Left colon (tissue), 2 donors: ENCODE measurements around the gene ATF6B. TPM values are rescaled to one million over a fixed set of nuclear protein-coding genes. Genes with fewer than 3 reads are reported as not detected.
A peak's percentile ranks its signal among the peaks of the same experiment; 100 is the strongest.

Experiments
- ATAC-seq: fragments of 200-7000 bp; cut with Tn5 transposase; one replicate; pipeline ENCODE4 v1.9.1; 2020; ENCODE audit warnings: mild to moderate bottlenecking, moderate library complexity
- DNase-seq, 2 donors: peaks; one replicate each; pipeline ENCODE4 v3.0.0-alpha.2; 2020
- intact Hi-C, 2 donors: fragments of 100-400 bp; cut with DNase I in 1 of 2; cut with micrococcal nuclease in 1 of 2; formaldehyde crosslinking; loops; one replicate each; pipeline versions ENCODE4 v1.11.2 to v1.14.0; 2022; cut with DNase I, micrococcal nuclease
- total RNA-seq, 2 donors: library from RNA; stranded (reverse); fragmentation: NEBNext Ultra II Directional; extraction: Animal tissue kit (Norgen Biotek cat#: 25700); gene quantifications; one replicate each; pipeline ENCODE4 v1.2.1, GENCODE V29; 2021
- donor health status: DM: no; HTN: no; CAD: no.
- donor health status: DM: yes; HTN: yes; CAD: no.

Gene ATF6B
- total RNA-seq, 2 donors from 2014 or later, result 83.7 to 111 TPM

GRCh38 chr6:32163559-32164258 lies 35.7 kb upstream of the ATF6B start:
- intact Hi-C loops, result no loop called here
- ATAC-seq (no peak), DNase-seq (no peak)

DNA sequence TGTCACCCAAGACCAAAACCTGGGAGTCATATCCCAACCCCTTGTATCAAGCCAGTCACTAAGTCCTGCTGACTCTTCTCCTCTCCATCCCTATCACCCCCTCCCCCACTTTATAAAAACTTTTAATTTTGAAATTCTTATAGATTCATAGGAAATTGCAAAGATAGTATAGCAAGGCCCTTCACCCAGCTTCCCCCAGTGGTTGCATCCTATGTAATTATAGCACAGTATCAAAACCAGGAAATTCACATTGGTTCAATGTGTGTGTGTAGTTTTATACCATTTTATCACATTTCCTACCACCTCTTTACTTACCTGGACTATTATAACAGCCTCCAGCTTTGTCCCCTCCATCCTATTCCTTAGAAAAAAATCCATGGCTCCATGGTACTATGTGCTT lies 30.0 kb upstream of the ATF6B start:
- intact Hi-C loops, result no loop called here
- DNase-seq (no peak), ATAC-seq (no peak)

GRCh38 chr6:32156891-32157290 lies 28.8 kb upstream of the ATF6B start:
- ATAC-seq (no peak), DNase-seq (no peak)
- intact Hi-C loops, result no loop called here

- ATAC-seq, result peak; percentile 86
- intact Hi-C loops, result no loop called here
- peak; percentile 80 to 86 for DNase-seq
These were observed 26.6 kb upstream of the ATF6B start for GRCh38 chr6:32154514-32155161.

DNA sequence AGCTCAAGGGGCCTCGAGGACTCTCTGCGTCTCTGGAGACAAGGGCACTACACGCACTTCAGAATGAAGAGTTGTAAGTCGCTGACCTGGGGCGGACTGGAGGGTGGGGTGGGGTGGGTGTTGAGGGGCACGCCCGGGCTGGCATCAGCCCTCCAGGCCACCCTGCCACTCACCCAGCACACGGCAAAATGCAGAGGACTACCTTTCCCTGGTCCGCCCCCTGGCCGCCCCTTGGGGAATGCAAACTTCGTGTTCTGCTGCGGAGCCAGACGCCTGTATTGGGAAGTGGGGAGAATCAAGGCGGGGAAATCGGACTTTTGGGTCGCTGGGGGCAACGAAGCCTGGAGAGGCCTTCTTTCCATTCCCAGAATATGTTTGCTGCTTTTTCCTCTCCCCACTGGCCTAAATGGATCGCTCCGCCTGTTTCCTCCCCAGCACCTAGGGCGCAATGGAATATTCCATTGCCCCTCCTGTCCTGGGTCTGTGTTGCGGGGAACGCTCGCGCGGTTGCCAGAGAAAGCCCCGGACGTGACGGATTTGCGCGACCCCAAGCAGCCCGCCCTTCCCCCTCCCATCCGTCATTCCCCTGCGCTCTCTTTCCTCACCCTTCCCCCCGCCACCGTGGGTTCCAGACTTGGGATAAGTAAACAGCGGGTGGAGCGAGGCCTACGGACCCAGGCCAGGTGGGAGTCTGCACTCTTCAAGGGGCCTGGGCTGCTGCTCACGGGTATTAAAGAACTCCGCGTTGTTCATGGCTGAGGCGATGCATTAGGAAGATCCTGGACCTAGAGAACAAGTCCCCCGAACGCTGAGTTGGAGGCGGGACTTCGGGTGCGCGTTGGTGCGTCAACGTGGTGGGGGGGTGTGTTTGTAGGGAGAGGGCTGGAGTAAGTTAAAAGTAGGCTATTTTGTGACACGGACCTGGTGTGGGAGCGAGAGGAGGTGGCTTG lies 25.8 kb upstream of the ATF6B start, which contains the start of gene PPT2:
TSS of gene PPT2 (plus strand) at position 578 of the 950 bp plus-strand sequence. CDS start 454 bp downstream, outside the sequence.
- intact Hi-C loops, result no loop called here
- ATAC-seq, result peak; percentile 74

GRCh38 chr6:32152769-32153563 lies 24.9 kb upstream of the ATF6B start:
- DNase-seq (peak; percentile 38 to 41), ATAC-seq (no peak)
- intact Hi-C loops, result no loop called here

More for the DNA sequence above, 25.8 kb upstream of the ATF6B start, which contains the start of gene PPT2:
- DNase-seq, result peak; percentile 88 to 90

GRCh38 chr6:32151863-32152768 lies 24.1 kb upstream of the ATF6B start, which contains the start of gene PRRT1:
Gene PRRT1, minus strand, starts transcription at chr6:32151939. Its CDS starts 112 bp downstream, at chr6:32151827.
- no peak for ATAC-seq
- intact Hi-C loops, result no loop called here

DNA sequence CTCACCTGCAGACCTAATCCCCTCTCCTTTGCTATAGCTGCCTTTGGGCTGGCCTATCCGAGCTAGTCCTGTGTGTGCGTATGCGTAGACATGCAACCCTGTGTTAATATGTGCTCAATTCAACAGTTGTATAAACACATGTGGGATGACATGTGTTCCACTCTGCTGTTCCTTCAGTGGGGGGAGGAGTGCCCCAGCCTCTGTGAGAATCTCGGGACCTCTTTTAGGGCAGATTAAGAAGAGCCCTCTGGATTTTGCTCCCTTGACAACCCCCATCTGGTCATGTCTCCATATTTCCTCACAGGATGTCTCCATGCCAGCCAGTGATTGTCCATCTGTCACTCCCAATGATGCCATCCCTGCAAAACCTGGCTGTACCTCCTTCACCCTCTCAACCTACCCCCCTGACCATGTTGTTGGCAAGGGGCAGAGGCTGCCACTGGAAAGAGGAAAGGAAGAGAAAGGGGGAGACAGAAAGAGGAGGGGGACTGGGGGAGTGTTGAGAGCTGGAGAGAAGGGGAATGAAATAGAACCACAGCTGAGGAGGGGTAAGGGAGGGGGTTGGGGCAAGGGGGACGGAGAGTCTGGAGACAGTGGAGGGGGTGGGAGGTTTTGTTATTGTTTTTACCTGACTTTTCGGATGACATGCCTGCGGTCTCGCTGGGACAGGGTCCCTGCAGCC lies 23.3 kb upstream of the ATF6B start:
- no peak for ATAC-seq
- no peak for DNase-seq
- intact Hi-C loops, result no loop called here

More at GRCh38 chr6:32151863-32152768, 24.1 kb upstream of the ATF6B start, which contains the start of gene PRRT1:
- DNase-seq, result no peak

DNA sequence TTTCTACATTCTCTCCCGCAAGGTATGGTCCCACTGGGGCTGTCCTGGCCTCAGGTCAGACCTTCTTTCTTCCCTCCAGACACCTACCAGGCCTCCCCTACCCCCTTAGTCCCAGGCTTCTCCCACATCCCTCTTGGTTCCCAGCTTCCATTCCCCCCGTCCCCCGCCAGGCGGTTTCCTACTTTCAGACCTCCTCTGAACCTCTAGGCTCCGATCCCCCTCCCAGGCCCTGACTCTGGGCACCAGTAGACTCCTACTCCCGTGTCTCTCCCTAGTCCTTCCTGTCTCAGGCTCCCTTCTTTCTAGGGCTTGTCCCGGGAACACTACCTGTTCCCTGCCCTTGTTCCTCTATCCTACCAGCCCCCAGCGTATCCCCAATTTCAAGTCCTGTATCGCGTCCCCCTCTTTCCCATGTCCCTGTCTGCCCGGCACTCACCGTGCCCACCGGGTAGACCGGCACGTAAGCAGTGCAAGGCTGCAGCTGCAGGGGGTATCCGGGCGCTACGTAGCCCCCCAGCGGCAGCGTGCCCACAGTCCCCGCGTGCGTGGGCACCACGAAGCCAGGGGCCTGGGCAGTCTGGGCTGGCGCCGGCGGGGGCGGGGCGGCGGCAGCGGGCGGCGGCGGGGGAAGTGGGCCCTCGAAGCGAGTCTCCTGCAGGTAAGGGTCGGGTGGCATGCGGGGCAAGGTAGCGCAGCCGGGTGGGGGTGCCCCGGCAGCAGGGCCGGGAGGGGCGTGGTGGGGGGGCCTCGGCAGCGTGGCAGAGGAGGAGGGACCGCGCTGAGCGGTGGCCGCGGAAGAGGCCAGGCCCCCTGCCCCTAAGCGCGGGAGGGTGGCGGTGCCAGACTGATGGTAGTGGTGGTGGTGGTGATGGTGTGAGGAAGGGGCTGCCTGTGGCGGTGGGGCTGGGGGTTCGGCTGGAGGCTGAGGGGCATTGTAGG lies 22.2 kb upstream of the ATF6B start:
- no peak for ATAC-seq
- intact Hi-C loops, result no loop called here
- no peak for DNase-seq

DNA sequence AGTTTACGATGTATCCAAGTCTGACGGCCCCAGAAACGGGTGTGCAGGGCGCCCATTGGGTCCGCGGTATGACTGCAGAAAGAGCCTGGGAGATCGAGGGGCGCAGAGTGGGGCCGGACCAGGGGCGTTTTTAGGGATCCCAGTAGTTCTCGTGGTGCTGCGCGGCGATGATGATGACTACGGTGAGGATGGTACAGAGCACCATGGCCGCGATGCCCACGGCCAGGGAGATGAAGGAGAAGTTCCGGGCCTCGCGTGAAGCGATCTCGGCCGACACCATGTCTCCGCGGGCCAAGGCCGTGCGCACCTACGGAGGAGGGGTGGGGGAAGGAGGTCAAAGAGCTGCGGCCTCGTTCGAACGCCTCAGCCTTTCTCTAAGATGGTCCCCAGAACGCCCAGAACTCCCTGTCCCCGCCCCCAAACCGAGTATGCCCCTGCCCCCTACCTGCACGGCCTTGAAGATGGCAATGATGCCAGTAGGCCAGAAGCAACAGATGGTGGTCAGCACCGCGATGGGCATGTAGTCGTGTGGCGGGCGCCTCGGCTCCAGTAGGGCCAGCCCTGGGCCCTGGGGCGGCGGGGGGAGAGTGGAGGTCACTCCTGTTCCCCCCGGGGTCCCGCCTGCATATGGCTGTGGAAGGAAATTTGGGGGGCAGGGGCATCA lies 21.2 kb upstream of the ATF6B start:
- no peak for ATAC-seq
- intact Hi-C loops, result no loop called here
- DNase-seq, result no peak

DNA sequence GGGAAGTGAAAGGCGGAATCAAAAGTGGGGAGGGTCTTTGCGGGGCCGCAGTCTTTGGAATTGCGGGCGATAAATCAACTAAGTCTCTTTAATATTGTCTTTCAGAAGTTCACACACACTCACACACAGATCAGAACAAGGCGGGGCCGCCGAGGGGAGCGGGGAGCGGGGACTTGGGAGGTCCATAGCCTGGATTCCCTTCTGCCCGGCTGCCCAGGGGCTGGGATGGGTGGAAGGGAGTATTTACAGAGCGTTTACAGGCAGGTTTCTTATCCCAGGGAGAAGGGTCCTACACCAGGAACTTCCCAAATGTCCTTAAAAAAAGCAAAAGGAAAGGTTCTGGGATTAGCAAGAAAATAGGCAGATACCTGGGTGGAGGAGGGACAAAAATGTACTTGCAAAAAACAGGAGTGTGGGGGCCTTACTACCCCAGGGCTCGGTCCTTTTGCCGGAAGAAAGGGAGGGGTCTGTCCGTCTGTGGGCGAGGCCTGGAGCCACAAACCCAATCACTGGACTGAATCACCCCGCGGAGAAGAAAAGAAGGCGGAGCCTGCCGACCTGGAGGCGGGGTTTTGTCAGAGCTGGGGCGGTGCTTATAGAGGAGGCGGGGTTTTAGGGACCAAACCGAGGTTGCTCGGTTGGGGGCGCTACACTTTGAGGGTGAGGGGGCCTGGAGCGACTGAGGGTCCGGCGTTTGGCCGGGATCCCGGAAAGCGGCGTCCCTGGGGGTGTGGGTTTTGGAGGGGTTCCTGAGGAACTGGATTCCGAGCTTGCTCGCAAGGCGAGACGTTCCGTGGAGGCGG lies 20.4 kb upstream of the ATF6B start:
- intact Hi-C loops, result no loop called here
- ATAC-seq (peak; percentile 75), DNase-seq (peak; percentile 71 to 72)

DNA sequence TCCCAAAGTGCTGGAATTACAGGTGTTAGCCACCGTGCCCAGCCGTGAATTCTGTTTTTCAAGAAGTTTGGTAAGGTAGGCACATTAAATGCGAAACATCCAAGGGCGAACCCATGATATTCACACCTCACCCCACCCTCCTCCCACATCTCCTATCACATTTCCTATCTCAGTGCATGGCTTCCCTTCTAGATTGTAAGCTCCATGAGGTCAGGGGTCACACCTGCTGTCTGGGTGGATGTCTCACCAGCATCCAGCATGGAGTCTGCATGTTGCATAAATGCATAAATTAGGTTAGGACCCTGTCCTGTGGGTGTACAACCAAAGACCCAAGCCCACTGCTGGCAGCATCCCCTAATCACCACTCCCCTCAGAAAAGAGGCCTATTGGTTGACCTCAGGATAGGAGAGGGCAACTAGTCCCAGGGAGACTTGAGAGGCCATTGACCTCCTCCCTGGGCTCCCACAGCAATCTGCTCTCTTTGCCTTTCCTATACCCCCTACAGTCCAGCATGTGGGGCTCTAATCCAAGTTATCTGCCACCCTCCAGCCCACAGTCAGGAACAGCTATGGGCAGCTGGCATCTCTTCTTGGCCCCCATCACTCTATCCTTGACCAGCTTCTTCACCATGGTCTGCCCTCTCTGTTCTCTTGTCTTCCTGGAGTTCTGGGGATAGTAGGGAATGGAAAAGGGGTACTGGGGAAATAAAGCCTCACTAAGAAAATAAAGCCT lies 19.5 kb upstream of the ATF6B start:
- ATAC-seq (no peak), DNase-seq (no peak)
- intact Hi-C loops, result no loop called here

DNA sequence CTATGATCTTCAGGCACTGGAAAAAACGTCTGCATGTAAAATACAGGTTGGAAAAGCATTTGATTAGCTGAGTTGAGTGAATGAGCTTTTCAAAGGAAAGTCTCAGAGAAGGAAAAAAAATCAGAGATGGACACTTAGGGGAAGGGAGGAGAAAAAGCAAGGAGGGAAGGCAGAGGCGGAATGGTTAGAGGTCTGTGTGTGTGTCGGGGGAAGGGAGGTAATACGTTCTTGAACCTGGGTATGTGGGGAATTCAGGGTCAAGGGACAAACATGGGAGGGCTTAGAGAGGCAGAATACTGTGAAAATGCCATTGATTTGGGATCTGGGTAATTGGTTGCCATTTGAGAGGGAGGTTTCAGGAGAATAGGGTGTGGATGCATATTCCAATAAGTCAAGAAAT lies 18.6 kb upstream of the ATF6B start:
- DNase-seq (no peak), ATAC-seq (no peak)
- intact Hi-C loops, result no loop called here

DNA sequence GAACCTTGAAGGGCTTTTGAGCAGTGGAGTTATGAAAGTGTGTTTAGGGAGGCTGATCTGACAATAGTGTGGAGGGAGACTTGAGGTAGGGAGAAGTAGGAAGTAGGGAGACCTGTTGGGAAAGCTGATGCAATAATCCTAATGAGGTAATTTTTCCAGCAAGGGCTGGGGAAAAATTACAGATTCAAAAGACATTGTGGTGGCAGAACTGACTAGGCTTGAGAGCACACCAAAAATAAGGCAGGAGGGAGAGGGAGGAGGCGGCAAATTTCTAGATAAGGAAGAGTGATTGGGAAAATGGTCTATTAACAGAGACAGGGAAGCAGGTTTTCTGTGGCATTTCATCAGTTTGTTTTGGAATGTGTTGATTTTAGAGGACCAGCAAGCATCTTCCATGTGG lies 18.2 kb upstream of the ATF6B start:
- no peak for ATAC-seq
- no peak for DNase-seq

More for the DNA sequence above, 18.2 kb upstream of the ATF6B start:
- intact Hi-C loops, result no loop called here
